Measurements from ENCODE around the gene CAMTA1.

The CAMTA1 gene

DNA sequence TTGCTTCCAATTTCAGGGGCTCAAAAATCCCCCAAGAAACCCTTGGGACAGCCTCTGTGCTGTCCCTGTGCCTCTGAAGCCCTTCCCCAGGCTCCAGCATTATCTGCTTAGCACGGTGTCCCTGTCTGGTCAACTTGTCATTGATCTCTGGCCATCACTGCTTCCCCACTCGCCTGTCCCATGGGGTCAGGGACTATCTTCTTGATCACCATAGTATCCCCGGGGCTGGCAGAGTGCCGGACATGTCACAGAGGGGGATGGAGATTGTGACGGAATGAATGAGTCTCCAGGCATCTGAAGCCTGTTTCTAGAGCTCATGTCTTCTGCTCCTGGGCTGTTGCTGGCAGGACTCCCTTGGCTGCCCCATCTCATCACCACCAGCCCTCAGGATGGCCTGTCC lies 886.4 kb downstream of the CAMTA1 start:
- TF ChIP-seq, protein P1, sequence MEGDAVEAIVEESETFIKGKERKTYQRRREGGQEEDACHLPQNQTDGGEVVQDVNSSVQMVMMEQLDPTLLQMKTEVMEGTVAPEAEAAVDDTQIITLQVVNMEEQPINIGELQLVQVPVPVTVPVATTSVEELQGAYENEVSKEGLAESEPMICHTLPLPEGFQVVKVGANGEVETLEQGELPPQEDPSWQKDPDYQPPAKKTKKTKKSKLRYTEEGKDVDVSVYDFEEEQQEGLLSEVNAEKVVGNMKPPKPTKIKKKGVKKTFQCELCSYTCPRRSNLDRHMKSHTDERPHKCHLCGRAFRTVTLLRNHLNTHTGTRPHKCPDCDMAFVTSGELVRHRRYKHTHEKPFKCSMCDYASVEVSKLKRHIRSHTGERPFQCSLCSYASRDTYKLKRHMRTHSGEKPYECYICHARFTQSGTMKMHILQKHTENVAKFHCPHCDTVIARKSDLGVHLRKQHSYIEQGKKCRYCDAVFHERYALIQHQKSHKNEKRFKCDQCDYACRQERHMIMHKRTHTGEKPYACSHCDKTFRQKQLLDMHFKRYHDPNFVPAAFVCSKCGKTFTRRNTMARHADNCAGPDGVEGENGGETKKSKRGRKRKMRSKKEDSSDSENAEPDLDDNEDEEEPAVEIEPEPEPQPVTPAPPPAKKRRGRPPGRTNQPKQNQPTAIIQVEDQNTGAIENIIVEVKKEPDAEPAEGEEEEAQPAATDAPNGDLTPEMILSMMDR (IDR thresholded peaks at IDR 0.05; ENCODE audit: control insufficient read depth, extremely low read depth, insufficient read depth) = no peak
- H3K4me3 ChIP-seq (ENCODE audit: low read depth, low read length) = no peak overlapping the region
- DNase-seq (ENCODE audit: low read depth) = no peak

DNA sequence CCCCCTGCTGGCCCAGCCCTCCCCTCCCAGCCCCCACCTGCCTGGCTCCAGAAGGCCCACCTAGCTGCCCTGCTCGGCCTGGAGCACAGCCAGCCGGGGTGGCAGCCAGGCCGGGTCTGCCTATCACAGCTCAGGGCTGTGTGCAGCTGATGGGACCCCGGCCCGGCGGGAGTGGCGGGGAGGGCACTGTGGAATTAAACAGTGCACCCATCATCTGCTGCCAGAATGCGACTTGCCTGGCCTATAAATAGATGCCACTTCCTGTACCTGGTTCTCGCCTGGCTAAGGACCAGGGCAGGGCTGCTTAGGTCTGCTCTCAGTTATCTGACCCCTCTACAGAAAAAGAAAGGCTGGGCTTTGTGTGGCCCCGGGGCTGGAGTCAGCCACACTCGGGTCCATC lies 887.6 kb downstream of the CAMTA1 start:
- H3K4me3 ChIP-seq (ENCODE audit: low read depth, low read length) = no peak overlapping the region
- no peak for DNase-seq (ENCODE audit: low read depth)
- TF ChIP-seq, protein P1 (IDR thresholded peaks at IDR 0.05; ENCODE audit: control insufficient read depth, extremely low read depth, insufficient read depth) = no peak

DNA sequence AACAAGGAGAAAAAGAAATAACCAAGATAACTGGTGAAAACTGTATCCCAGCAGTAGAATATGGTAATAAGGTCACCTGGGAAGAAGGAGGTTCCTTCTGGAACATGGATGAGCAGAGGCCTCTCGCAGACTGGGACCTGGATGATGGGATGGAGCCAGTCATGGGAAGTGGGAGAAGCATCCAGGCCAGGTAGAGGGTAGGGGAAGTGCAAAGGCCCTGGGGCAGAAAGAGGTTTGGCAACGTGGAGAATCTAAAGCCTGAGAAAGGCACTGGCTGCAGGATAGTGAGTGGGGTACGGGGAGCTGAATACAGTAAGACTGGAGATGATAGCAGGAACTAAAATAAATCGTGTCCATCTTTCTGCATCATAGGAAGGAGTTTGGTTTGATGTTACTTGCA lies 889.7 kb downstream of the CAMTA1 start:
- TF ChIP-seq, protein P1 (IDR thresholded peaks at IDR 0.05; ENCODE audit: control insufficient read depth, extremely low read depth, insufficient read depth) = no peak
- no peak for DNase-seq (ENCODE audit: low read depth)
- no peak overlapping the region for H3K4me3 ChIP-seq (ENCODE audit: low read depth, low read length)

DNA sequence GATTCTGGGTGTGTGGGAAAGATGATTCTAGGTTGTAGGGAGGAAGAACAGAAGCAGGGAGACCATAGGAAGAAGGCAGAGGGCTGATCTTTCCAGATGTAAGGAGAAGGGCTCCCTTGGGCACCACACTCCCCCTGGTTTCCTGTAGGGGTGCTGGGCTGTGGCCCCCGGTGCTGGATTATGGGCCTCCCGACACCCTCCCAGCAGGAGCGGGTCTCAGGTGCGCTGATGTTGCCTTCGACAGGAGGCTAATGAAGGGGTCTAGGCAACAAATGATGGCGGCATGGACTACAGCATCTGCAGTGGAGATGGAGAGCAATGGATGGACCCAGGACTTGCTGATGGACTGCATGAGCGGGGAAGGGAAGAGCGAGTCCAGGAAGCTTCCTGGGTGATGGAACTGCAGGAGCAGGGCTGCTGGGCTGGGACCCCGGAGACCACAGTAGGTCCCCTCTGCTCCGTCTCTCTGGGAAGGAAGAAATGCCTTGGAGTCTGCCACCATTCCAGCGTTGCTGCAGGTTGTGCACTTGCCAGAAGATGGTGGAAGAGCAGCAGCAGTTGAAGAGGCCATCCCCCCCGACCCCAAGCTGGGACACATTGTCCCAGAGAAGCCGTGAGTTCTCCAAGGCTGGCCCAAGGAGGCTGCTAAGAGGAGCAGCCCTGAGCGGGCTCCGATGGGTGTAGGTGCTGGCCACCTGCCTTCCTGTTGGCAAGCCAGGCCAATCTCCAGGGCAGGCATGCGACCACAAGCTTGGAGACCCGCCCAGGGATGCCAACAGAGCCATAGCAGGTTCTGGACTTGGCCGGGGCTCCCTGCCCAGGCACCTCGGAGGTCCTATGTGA lies 890.4 kb downstream of the CAMTA1 start:
- DNase-seq (ENCODE audit: low read depth) = no peak
- H3K4me3 ChIP-seq (ENCODE audit: low read depth, low read length) = no peak overlapping the region
- TF ChIP-seq, protein P1 (IDR thresholded peaks at IDR 0.05; ENCODE audit: control insufficient read depth, extremely low read depth, insufficient read depth) = no peak

DNA sequence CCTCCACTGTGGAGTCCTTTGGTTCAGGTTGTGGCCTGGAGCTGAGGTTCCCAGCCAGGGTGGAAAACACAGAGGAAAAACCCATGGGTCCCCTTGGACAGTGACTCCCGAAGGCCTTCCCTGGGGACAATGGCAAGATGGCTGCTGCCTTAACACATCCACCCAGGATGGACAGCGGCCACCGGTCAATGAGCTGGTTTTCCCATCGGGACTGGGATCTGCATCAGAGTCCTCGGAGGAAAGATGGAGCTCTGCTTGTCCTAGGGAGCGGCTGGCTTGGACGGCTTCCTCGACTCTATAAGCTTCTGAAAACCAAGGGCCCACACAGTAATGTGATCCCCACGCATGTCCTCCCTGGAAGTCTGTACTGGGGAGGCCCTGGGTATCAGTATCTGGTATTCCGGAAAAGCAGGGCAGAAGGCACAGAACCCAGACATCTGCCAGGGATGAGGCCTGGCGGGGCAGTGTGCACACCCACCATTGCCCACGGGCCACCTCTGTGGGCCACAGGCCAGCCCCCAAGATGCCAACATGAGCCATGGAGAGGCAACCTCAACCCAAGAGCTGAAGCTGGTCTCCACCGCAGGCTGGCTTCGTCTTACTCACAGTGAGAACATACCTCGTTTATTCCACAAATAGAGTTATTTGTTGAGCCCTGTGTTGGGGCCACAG lies 891.2 kb downstream of the CAMTA1 start:
- no peak for DNase-seq (ENCODE audit: low read depth)
- no peak overlapping the region for H3K4me3 ChIP-seq (ENCODE audit: low read depth, low read length)
- TF ChIP-seq, protein P1 (IDR thresholded peaks at IDR 0.05; ENCODE audit: control insufficient read depth, extremely low read depth, insufficient read depth) = no peak

DNA sequence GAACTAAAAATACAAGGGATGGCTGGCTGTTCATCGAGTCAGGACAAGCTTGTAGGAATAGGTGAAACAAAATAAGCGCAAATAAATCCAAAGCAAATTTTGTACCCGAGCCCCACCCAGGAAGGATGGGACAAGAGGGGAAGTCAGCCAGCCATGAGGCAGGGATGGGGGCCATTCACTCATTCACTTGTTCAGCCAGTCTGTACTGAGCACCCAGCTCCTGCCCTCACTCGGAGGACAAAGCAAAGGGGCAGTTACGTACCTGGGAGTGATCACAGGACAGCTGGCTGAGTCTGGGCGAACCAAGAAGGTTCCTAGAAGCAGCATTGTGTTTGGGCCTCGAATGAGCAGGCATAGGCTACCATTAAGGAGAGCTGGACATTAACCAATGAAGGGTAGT lies 891.9 kb downstream of the CAMTA1 start:
- TF ChIP-seq, protein P1 (IDR thresholded peaks at IDR 0.05; ENCODE audit: control insufficient read depth, extremely low read depth, insufficient read depth) = no peak
- no peak for DNase-seq (ENCODE audit: low read depth)
- H3K4me3 ChIP-seq (ENCODE audit: low read depth, low read length) = no peak overlapping the region
